GM12891 (cell line): ENCODE results near the gene SMC3.

Experiments
- PAX5 ChIP-seq: IDR thresholded peaks from 2 replicates; pipeline ENCODE4 v1.6.1; 2011; ENCODE audit warnings: low read length, moderate library complexity, mild to moderate bottlenecking; ENCODE audit not compliant: insufficient read depth, severe bottlenecking
- POLR2A ChIP-seq: IDR thresholded peaks from 2 replicates; pipeline ENCODE4 v1.6.1; 2011; ENCODE audit warnings: low read depth, low read length, control low read depth
- POLR2AphosphoS5 ChIP-seq: IDR thresholded peaks from 2 replicates; pipeline ENCODE4 v1.6.1; 2011; ENCODE audit warnings: low read depth, low read length, control low read depth
- POU2F2 ChIP-seq: IDR thresholded peaks from 2 replicates; pipeline ENCODE4 v1.6.1; 2011; ENCODE audit warnings: low read depth, mild to moderate bottlenecking, control low read depth, low read length, moderate library complexity
- TAF1 ChIP-seq: IDR thresholded peaks from 2 replicates; pipeline ENCODE4 v1.6.1; 2011; ENCODE audit warnings: low read depth, low read length, control low read depth

- TF ChIP-seq POLR2A = no peak
- no peak for TF ChIP-seq PAX5
- no peak for TF ChIP-seq TAF1
- TF ChIP-seq POLR2AphosphoS5 = no peak
- TF ChIP-seq POU2F2 = no peak
Measured at GRCh38 chr10:110548002-110548401, 19.5 kb upstream of the SMC3 start.
